Activated CD4-positive, alpha-beta T cell treated with anti-CD3 and anti-CD28 coated beads, Interleukin-2, amount 10 ng/mL, durations not matched to agents 7 days and 5 days (primary cell): ENCODE measurements around the gene ITPRIP. TPM values are rescaled to one million over a fixed set of nuclear protein-coding genes. Genes with fewer than 3 reads are reported as not detected.

Experiments used
- CTCF ChIA-PET: fragments of 350-600 bp; sonication (Branson Sonifier 250); formaldehyde crosslinking; loops from one replicate; lab custom pipeline; 2021; ENCODE audit warnings: antibody characterized with exemption; lab: Charles Lee
- POLR2A ChIA-PET: fragments of 350-600 bp; sonication (Branson Sonifier 250); formaldehyde crosslinking; loops from one replicate; lab custom pipeline; 2021; ENCODE audit warnings: antibody characterized with exemption; lab: Charles Lee
- DNase-seq: peaks from one replicate; pipeline ENCODE4 v3.0.0-alpha.2; 2020
- H3K27ac Mint-ChIP-seq: one replicate; pipeline ENCODE4 v1.8.0; 2021; ENCODE audit warnings: mild to moderate bottlenecking, moderate library complexity, mixed read lengths
- H3K27me3 Mint-ChIP-seq: one replicate; pipeline ENCODE4 v1.8.0; 2021; ENCODE audit warnings: mixed read lengths
- H3K36me3 Mint-ChIP-seq: one replicate; pipeline ENCODE4 v1.8.0; 2021; ENCODE audit warnings: low read depth, mixed read lengths
- H3K4me1 Mint-ChIP-seq: one replicate; pipeline ENCODE4 v1.8.0; 2021; ENCODE audit warnings: mixed read lengths
- H3K4me3 Mint-ChIP-seq: one replicate; pipeline ENCODE4 v1.8.0; 2021; ENCODE audit warnings: mild to moderate bottlenecking, moderate library complexity, mixed read lengths
- H3K9me3 Mint-ChIP-seq: one replicate; pipeline ENCODE4 v1.8.0; 2021; ENCODE audit warnings: mixed read lengths
- total RNA-seq, 2 experiments: library from RNA; stranded (reverse); gene quantifications; one replicate each; pipeline ENCODE4 v1.2.3, GENCODE V29; 2021

Gene ITPRIP
- total RNA-seq, 2 experiments from 2014 or later, result 24.9 to 26.5 TPM

DNA sequence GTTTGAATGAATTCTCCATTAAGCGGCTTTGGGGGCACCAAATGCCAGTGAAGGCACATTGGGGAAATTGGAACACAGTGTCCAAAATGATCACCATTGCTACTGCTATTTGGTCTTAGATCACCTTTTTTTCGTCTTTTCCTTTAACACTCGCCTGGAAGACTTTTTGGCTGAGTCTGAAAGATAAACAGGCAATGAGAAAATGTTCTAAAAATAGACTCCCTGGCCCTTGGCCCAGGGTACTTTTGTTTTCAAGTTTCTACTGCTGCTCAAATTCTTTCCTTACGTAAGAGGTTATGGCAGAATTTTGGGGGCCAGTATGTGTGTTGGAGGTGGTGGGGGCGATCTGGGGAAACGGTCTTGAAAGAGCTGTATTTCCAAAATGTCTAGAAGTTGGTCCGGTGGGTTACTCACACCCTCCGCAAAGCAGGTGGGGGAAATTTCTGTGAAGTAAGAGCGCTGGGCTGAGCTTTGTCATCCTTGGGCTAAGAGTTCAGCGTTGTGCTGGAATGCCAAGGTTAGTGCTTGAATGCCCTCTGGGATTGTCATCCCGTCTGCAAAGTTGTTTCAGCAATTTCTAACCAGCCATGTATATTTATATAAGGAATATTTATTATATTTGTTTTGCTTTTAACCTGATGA, 1.3 kb upstream of the ITPRIP start:
- peak overlapping the region; percentile 98 for H3K4me3 Mint-ChIP-seq
- peaks cover 13% of the 10 kb centered on the region for H3K36me3 Mint-ChIP-seq
- DNase-seq, result no peak
- peaks cover 5% of the 10 kb centered on the region for H3K27me3 Mint-ChIP-seq
- peak overlapping the region; percentile 100 for H3K27ac Mint-ChIP-seq
- peaks cover 41% of the 10 kb centered on the region for H3K4me1 Mint-ChIP-seq
- ChIA-PET POLR2A (interaction anchor here (1.9 kb wide), 1 partner anchor 33 kb away, joined by 7 read pairs; no protein-coding TSS in a partner anchor), CTCF (interaction anchor here (0.5 to 1.4 kb wide), 3 partner anchors 30 to 285 kb away, joined by 3 read pairs; no protein-coding TSS in a partner anchor)
- H3K9me3 Mint-ChIP-seq, result no peaks in the 10 kb centered on the region

- ChIA-PET POLR2A (interaction anchor here (0.7 kb wide), 1 partner anchor 15 kb away, joined by 7 read pairs; no protein-coding TSS in a partner anchor), CTCF (interaction anchor here (0.6 to 1.9 kb wide), 12 partner anchors 8 to 58 kb away, joined by 3 to 16 read pairs (median 4); partner anchors contain the start of gene CFAP58)
- Mint-ChIP-seq H3K4me3 (peak overlapping the region; percentile 98), H3K4me1 (peaks cover 61% of the 10 kb centered on the region), H3K27me3 (peaks cover 5% of the 10 kb centered on the region), H3K9me3 (no peaks in the 10 kb centered on the region), H3K36me3 (peaks cover 27% of the 10 kb centered on the region), H3K27ac (peak overlapping the region; percentile 100)
- DNase-seq, result no peak
Measured at GRCh38 chr10:104337521-104337984, 712 bp downstream of the ITPRIP start.

GRCh38 chr10:104336821-104337467, 1.3 kb downstream of the ITPRIP start:
- Mint-ChIP-seq H3K4me3 (peak overlapping the region; percentile 98), H3K27ac (peak overlapping the region; percentile 100), H3K9me3 (no peaks in the 10 kb centered on the region), H3K36me3 (peaks cover 28% of the 10 kb centered on the region), H3K4me1 (peaks cover 65% of the 10 kb centered on the region), H3K27me3 (peaks cover 5% of the 10 kb centered on the region)
- ChIA-PET POLR2A (no interaction called here), CTCF (interaction anchor here (0.6 to 2.8 kb wide), 13 partner anchors 9 to 66 kb away, joined by 3 to 11 read pairs (median 4); partner anchors contain the start of gene CFAP58)
- no peak for DNase-seq

DNA sequence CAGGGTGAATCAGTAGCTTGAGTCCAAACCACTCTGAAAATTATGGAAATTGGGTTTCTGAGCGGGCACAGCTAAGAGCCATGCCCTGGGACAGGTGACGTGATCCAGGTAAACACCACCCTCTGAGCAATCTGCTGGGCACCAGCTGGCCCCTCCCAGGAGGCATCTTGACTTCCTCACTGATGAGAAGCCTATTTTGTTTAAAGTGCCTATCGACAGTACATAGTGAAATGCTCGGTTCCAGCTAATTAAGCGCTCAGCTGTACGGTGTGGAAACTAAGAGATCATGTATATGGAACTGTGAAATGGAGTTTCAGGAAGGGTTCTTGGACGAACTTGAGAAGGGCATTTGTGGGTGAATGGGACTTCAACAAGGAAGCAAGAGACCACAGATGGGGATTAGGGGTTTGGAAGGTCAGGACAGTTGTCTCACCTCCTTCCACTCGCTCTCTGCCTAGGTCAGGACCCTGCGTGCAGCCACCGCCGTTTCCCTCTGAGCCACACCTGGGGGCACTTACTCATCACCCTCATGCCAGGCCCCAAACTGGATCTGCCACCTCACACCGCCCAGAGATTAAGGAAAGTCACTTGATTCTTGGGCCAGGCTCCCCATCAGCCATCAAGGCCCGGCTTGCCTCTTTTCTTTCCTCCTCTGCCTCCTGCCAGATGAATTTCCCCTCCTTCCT, 3.2 kb downstream of the ITPRIP start:
- peaks cover 80% of the 10 kb centered on the region for H3K4me1 Mint-ChIP-seq
- no peak for DNase-seq
- H3K27ac Mint-ChIP-seq, result peak overlapping the region; percentile 100
- H3K27me3 Mint-ChIP-seq, result peaks cover 1% of the 10 kb centered on the region
- ChIA-PET POLR2A (no interaction called here), CTCF (interaction anchor here (0.7 to 2.8 kb wide), 4 partner anchors 11 to 78 kb away, joined by 3 to 9 read pairs (median 7); no protein-coding TSS in a partner anchor)
- H3K4me3 Mint-ChIP-seq, result peak overlapping the region; percentile 98
- peaks cover 31% of the 10 kb centered on the region for H3K36me3 Mint-ChIP-seq
- H3K9me3 Mint-ChIP-seq, result no peaks in the 10 kb centered on the region

DNA sequence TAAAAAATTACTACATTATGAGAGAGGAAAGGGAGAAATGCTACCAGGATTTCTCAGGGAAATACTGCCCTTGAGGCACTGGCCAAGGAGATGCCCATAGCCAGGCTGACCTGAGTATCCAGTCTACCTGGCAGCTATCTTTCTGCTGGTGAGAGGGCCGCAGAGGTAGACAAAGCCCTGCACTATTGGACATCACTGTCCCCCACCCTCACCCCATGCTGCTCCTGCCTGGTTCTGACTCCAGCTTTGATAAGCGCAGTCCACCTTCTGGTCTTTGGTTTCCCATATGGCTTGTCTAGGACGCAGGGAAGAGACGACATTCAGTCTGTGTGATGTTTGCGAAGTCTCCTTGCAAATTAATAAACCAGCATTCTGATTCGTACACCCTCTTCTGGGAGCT, 3.7 kb downstream of the ITPRIP start:
- H3K9me3 Mint-ChIP-seq, result no peaks in the 10 kb centered on the region
- ChIA-PET POLR2A (no interaction called here), CTCF (interaction anchor here (1.1 to 2.8 kb wide), 4 partner anchors 9 to 43 kb away, joined by 3 to 9 read pairs (median 4); no protein-coding TSS in a partner anchor)
- peaks cover 80% of the 10 kb centered on the region for H3K4me1 Mint-ChIP-seq
- no peak for DNase-seq
- H3K27ac Mint-ChIP-seq, result peak overlapping the region; percentile 54
- H3K27me3 Mint-ChIP-seq, result no peaks in the 10 kb centered on the region
- peaks cover 31% of the 10 kb centered on the region for H3K36me3 Mint-ChIP-seq
- no peak overlapping the region for H3K4me3 Mint-ChIP-seq

DNA sequence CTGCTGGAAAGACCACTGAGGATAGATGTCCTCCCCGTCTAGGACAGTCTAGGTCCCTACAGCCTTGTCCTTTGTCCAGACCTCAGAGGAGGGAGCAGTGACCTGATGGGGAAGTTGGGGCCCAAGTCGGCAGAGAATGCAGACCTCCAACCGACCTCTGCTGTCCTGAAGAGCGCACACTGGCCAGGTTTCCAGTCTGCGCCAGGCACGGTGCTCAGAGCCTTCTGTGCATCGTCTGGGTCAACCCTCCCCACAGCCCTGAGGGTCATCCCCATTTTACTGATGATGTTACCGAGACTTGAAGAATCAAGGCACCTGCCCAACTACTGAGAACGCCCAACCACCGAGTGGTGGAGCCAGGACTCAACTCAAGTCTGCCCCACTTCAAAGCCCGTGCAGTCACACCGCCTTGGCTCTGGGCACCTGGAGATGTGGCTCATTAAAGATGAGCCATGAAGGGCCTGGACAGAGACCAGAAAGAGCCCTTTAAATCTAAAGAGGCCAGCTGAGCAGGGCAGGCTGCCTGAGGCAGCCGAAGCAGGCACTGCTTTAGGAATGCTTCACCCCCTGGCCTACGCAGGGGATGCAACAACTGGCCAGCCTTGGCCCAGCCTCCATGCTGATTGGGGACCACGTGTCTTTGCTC, 4.4 kb downstream of the ITPRIP start:
- POLR2A ChIA-PET, result no interaction called here
- DNase-seq, result no peak
- peaks cover 31% of the 10 kb centered on the region for H3K36me3 Mint-ChIP-seq

GRCh38 chr10:104333032-104333727, 5.1 kb downstream of the ITPRIP start:
- peaks cover 31% of the 10 kb centered on the region for H3K36me3 Mint-ChIP-seq
- no peaks in the 10 kb centered on the region for H3K27me3 Mint-ChIP-seq
- ChIA-PET POLR2A (no interaction called here), CTCF (interaction anchor here (1.1 to 1.6 kb wide), 3 partner anchors 11 to 41 kb away, joined by 3 to 6 read pairs (median 3); no protein-coding TSS in a partner anchor)
- H3K27ac Mint-ChIP-seq, result peak overlapping the region; percentile 79
- peak; percentile 66 for DNase-seq
- no peaks in the 10 kb centered on the region for H3K9me3 Mint-ChIP-seq
- peak overlapping the region; percentile 23 for H3K4me3 Mint-ChIP-seq
- peaks cover 85% of the 10 kb centered on the region for H3K4me1 Mint-ChIP-seq

More for the DNA sequence above, 4.4 kb downstream of the ITPRIP start:
- Mint-ChIP-seq H3K27ac (peak overlapping the region; percentile 79), H3K9me3 (no peaks in the 10 kb centered on the region), H3K4me1 (peaks cover 81% of the 10 kb centered on the region), H3K4me3 (no peak overlapping the region), H3K27me3 (no peaks in the 10 kb centered on the region)
- CTCF ChIA-PET, result interaction anchor here (1.1 to 1.6 kb wide), 3 partner anchors 10 to 42 kb away, joined by 3 to 6 read pairs (median 3); no protein-coding TSS in a partner anchor

DNA sequence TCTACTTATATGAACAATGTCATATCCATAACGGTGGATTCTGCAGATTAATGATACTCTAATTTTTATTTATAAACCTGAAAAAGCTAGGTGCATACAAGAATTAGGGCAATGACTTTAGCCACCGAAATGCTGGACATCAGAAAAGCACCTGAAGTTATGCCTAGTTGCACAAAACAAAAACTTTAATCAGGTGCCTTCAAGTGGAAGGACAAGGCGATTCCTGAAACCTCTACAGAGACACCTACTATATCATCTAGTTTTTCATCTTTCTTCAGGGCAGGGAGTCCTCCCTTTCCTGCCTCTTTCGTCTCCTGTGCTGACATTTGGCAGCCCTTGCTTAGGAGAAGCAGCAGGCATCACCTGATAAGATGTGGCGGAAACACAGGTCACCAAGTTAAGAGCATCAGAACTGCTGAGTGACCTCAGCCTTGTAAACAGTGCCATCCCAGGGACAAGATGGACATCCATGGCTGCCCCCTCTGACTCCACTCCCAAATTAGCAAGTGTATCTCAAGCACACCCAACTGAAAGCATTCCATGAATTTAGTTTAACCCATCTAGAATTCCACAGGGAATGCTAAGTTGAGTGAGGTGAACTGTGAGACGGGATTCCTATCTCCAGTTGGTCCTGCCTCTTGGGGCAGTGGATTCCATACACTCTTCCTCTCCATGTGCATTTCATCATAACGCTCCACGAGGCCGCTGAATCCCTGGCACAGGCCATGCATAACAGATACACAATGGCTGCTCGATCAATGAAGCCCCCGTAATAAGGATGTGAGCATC, 5.8 kb downstream of the ITPRIP start:
- Mint-ChIP-seq H3K9me3 (no peaks in the 10 kb centered on the region), H3K36me3 (peaks cover 32% of the 10 kb centered on the region), H3K27ac (peak overlapping the region; percentile 79), H3K4me1 (peaks cover 92% of the 10 kb centered on the region), H3K4me3 (peak overlapping the region; percentile 23), H3K27me3 (no peaks in the 10 kb centered on the region)
- ChIA-PET CTCF (no interaction called here), POLR2A (no interaction called here)
- no peak for DNase-seq

DNA sequence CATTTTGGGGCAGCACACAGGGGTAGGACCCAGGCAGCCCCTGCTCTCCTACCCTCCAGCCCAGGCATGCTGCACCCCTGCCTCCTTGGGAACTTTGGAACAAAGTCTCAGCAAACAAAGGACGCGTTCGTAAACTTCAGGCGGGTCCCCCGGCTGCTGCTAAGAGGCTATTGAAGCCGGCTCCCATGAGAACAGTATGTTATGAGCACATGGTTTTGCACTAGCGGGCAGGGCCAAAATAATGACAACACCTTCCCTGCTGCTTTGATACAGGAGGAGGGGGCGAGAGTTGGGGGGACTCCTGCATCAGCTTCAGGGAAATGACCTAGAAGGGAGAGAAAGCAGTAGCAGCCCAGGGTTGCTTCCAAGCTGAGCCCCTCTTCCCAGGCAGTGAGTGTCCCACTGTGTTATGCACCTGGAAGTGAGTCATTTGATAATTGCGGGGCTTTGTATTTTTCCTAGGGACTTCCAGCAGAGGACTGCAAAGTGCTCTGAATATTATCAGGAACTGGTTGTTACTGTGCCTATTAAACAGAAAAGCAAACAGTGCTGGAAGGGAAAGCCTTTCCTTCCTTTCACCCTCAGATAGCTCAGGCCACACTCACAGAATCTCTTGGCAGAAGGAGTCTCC, 6.9 kb downstream of the ITPRIP start:
- ChIA-PET POLR2A (no interaction called here), CTCF (no interaction called here)
- Mint-ChIP-seq H3K27me3 (no peaks in the 10 kb centered on the region), H3K36me3 (peaks cover 31% of the 10 kb centered on the region), H3K9me3 (no peaks in the 10 kb centered on the region), H3K4me3 (no peak overlapping the region), H3K27ac (peak overlapping the region; percentile 31), H3K4me1 (peaks cover 97% of the 10 kb centered on the region)
- DNase-seq, result no peak

DNA sequence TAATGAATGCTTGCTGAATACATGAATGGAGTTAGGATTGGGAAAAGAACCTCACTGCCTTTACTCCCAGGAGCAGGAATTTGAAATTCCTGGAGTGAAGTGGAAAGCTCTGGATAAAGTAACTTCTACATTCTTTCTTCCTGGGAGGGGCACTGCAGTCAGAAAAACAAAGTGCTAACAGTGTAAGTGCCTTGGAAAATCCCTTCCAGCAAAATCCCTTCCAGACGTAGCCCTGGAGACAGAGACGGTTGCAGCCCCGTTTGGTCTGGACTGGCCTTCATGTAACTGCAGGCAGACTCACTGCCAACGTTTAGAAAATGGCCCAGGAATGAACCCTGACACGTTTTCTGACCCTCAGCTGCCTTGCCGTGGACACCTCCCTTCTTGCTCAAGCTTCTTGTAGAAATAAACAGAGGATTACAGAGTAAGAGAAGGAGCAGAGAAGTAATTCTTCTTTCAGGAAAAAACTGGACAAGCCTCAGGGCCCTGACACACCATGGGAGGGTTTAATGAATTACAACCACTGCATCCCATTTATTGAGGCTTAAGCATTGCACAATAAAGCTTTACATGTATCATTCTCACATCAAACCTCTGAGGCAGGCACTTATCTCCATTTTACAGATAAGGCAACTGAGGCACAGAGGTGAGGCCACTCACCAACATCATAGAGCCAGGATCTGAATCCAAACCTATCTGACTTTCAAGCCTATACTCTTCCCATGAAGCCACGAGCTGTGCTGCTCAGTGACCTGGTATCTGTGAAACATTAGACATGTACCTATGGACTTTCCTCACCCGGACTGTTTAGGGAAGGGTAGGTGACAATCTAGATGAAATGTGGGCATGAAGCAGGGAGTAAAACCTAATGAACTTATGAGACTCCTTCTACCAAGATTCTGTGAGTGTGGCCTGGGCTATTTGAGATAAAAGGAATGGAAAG, 7.8 kb downstream of the ITPRIP start:
- Mint-ChIP-seq H3K27me3 (no peaks in the 10 kb centered on the region), H3K4me1 (peaks cover 98% of the 10 kb centered on the region), H3K36me3 (peaks cover 37% of the 10 kb centered on the region), H3K27ac (peak overlapping the region; percentile 90), H3K9me3 (no peaks in the 10 kb centered on the region), H3K4me3 (peak overlapping the region; percentile 71)
- ChIA-PET CTCF (interaction anchor here (0.7 to 2.4 kb wide), 4 partner anchors 8 to 56 kb away, joined by 3 to 10 read pairs (median 5); partner anchors contain the start of gene ITPRIP), POLR2A (no interaction called here)
- DNase-seq, result no peak
